GM18951 (cell line): ENCODE results near the gene ACBD4.

Source experiments
- POLR2A ChIP-seq: IDR thresholded peaks from 4 replicates; pipeline ENCODE4 v1.6.1; 2011; ENCODE audit warnings: mild to moderate bottlenecking; ENCODE audit not compliant: insufficient read length, insufficient read depth; ENCODE audit errors: extremely low read depth
- in situ Hi-C: fragments of 300-500 bp; cut with MboI; formaldehyde crosslinking; loops from one replicate; pipeline ENCODE4 v1.12.0; 2022; ENCODE audit warnings: low sequenced_read_pairs, mixed read lengths, inconsistent platforms; ENCODE audit not compliant: unreplicated experiment

ACBD4 gene

GRCh38 chr17:45098869-45099616, 36.4 kb upstream of the ACBD4 start:
- no peak for TF ChIP-seq POLR2A
- in situ Hi-C loops: loop anchor here (10.0 kb wide), 1 partner anchor 174 kb away; no protein-coding TSS in a partner anchor

GRCh38 chr17:45101546-45101882, 34.0 kb upstream of the ACBD4 start:
- in situ Hi-C loops: no loop called here
- TF ChIP-seq POLR2A: no peak

- in situ Hi-C loops: no loop called here
- TF ChIP-seq POLR2A: no peak
These were observed 33.3 kb upstream of the ACBD4 start for GRCh38 chr17:45101883-45102811.

DNA sequence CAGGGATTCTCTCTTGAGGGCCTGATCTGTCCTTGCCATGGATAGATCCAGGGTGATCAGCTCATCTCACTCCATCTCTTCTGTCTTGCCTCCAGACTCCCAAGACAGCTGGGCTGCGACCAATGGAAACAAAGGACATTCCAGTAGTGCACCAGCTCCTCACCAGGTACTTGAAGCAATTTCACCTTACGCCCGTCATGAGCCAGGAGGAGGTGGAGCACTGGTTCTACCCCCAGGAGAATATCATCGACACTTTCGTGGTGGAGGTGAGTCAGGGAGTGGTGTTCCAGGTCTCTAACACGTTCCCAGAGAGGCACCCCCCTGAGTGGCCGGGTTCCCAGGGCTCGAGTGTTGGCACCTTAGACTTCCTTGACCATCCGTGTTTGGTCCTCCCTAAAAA, 32.6 kb upstream of the ACBD4 start:
- in situ Hi-C loops: no loop called here
- no peak for TF ChIP-seq POLR2A

DNA sequence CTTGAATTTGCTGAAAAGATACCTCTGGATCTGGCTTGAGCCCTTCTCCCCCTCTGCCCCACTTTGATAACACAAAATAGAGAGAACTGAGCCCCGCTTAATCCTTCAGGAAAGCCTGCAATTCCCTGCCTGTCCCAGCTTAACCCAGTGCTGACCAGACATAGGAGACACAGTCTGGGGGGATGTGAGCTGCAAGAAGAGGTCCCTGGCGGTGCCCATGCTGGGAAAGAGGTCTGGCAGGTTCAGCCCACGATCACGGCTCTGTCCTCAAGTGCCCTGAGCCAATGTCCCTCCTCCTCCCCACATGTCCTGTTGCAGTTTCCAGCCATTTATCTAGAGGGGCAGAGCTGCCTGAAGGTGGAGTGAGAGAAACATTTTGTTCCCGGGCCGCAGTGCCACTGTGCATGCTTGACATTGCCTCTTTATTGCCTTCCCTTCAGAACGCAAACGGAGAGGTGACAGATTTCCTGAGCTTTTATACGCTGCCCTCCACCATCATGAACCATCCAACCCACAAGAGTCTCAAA, 32.2 kb upstream of the ACBD4 start:
- TF ChIP-seq POLR2A: no peak
- in situ Hi-C loops: no loop called here

DNA sequence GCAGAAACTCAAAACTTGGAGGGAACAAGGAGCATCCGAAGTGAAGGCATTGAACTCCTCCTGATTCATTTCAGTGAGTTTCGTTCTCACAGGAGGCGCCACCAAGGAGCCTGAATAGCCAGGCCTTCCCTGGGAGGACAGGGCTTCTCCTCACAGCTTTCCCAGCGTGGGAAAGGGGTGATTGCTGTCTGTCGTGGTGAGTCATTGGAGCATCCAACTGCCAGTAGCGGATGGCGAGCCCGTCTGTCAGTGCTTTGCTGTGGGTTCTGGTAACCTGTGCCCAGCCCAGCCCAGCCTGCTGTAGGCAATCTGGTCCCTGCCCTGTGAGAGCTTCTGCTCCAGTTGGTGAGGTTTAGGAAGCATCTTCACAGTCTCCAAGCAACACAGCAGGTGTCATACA, 31.5 kb upstream of the ACBD4 start:
- no peak for TF ChIP-seq POLR2A
- in situ Hi-C loops: no loop called here

- in situ Hi-C loops: no loop called here
- no peak for TF ChIP-seq POLR2A
These were observed 31.0 kb upstream of the ACBD4 start for GRCh38 chr17:45104497-45104896.

DNA sequence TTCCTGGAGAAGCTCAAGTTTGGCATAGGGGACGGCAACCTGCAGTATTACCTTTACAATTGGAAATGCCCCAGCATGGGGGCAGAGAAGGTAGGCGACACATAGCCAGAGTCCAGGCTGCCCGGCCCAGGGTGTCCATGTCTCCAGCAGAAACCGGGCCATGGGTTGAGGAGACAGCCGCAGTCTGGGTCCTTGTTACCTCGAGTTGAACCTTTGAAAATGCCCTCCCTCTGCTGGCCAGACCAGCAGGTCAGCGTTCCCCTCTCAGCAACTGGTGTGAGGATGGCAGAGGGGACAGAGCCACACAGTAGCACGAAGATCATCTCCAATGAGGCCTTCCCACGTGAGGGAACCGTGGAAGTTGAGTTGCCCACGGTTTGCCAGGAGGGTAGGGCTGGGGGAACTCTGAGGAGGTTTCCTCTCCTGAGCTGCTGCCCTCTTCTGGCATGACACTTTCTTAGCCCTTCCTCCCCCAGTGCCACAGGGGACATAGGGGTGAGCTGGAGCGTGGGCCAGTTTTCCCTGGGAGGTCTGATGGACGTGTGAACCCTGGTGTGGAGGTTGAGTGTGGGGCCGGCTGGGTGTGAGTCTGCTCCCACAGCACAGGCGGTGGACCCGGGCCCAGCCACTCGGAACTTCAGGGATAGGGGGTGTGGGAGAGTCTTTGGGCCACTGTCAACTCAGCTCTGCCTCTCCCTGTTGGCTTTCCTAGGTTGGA, 30.4 kb upstream of the ACBD4 start:
- TF ChIP-seq POLR2A: no peak
- in situ Hi-C loops: no loop called here

DNA sequence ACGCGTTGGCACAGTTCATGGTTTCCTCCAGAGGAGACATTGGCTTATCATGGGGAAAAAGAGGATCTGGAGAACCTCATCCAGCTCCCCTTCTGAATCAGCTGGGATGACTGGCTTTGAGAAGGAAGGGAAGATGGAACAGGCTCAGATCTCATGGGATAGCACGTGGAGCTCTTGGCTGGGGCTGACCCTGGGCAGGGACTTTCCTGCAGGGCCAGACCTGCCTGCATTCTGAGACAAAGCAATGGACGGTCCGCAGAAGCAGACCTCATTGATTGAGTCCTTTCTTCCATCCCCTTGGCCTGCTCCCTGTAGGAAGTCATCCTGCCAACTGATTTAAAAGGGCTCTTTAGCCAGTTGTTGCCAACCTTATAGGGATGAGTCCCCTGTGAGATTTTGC, 29.4 kb upstream of the ACBD4 start:
- in situ Hi-C loops: no loop called here
- TF ChIP-seq POLR2A: no peak

DNA sequence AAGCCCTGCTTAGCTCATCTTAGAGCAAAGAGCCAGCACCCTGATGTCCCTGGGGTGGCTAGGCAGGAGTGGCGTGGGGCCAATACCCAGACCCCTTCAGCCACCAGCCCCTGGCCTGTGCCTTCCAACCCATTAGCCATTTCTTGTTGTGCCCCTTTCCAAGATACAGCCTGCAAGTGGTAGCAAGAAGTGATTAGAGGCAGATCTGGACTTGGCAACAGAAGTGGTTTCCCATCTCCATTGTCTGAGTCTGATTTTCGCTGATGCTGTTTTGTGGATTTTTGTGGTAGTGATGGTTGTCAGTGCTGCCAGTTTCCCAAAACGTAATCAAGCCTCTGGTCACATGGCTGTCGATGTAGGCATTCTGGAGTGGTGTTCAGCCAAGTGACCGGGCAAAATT, 28.9 kb upstream of the ACBD4 start:
- in situ Hi-C loops: no loop called here
- TF ChIP-seq POLR2A: no peak

- in situ Hi-C loops: no loop called here
- no peak for TF ChIP-seq POLR2A
These were observed 28.0 kb upstream of the ACBD4 start for GRCh38 chr17:45107293-45108010.

- TF ChIP-seq POLR2A: no peak
- in situ Hi-C loops: no loop called here
These were observed 27.4 kb upstream of the ACBD4 start for GRCh38 chr17:45108051-45108450.
